Adipocyte (in vitro differentiated cells): ENCODE data around the gene CLEC4A.
"Not testable (repeated sequence)": the region's sequence is repeated elsewhere in the genome, so short reads cannot be mapped to it uniquely, and the experiment has no call there.

ENCODE experiments used
- DNase-seq: peaks from one replicate; pipeline ENCODE4 v3.0.0-alpha.2; 2015; ENCODE audit warnings: low read depth
- H3K27me3 ChIP-seq: replicated peaks from 2 replicates; pipeline ENCODE4 v1.7.0; 2013; ENCODE audit warnings: mild to moderate bottlenecking, low read length, moderate library complexity; ENCODE audit not compliant: control insufficient read depth, insufficient read depth
- H3K36me3 ChIP-seq: 2 replicates; pipeline ENCODE4 v1.7.0; 2013; ENCODE audit warnings: low read length, mild to moderate bottlenecking, moderate library complexity; ENCODE audit not compliant: control insufficient read depth, insufficient read depth, severe bottlenecking
- H3K4me1 ChIP-seq: 2 replicates; pipeline ENCODE4 v1.7.0; 2013; ENCODE audit warnings: mild to moderate bottlenecking, low read length, moderate library complexity; ENCODE audit not compliant: control insufficient read depth, insufficient read depth
- H3K4me3 ChIP-seq: 2 replicates; pipeline ENCODE4 v1.7.0; 2013; ENCODE audit warnings: mild to moderate bottlenecking, low read length, moderate library complexity
- H3K9ac ChIP-seq: 2 replicates; pipeline ENCODE4 v1.7.0; 2013; ENCODE audit warnings: mild to moderate bottlenecking, low read length, moderate library complexity
- H3K9me3 ChIP-seq: 2 replicates; pipeline ENCODE4 v1.7.0; 2013; ENCODE audit warnings: mild to moderate bottlenecking, low read length, moderate library complexity; ENCODE audit not compliant: control insufficient read depth

CLEC4A gene

DNA sequence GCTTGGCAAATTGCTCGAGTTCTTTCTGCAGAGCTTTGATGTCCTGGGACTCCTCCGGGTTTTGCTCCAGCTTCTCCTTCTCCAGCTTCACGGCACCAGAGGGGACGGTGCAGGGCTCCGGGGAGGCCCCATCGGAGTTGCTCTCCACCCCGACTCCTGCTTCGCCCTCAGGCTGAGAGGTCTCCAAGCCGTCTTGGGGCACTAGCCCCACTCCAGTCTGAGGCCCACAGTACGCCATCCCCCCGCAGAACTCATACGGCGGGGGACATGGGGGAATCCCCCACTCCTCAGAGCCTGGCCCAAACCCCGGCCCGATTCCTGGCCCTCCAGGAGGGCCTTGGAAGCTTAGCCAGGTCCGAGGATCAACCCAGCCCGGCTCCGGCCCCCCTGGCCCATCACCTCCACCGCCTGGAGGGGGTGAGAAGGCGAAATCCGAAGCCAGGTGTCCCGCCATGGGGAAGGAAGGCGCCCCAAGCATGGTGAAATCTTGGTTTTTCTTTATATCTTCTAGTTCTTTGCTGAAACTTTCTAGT lies 11.0 kb downstream of the CLEC4A start:
- H3K9me3 ChIP-seq, H3K4me3 ChIP-seq, H3K9ac ChIP-seq, H3K4me1 ChIP-seq, H3K27me3 ChIP-seq, DNase-seq: not testable (repeated sequence)
- H3K36me3 ChIP-seq: peaks cover 18% of the 10 kb centered on the region

DNA sequence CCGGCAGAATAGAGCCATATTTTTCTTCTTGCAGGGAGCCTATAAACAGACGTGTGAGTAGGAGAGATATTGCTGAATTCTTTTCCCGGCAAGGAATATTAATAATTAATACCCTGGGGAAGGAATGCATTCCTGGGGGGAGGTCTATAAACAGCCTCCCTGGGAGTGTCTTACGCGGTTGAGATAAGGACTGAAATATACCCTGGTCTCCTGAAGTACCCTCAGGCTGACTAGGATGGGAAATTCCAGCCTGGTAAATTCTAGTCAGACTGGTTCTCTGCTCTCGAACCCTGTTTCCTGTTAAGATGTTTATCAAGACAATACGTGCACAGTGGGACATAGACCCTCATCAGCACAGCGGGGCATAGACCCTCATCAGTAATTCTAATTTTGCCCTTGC lies 18.2 kb downstream of the CLEC4A start:
- peaks cover 14% of the 10 kb centered on the region for H3K4me1 ChIP-seq
- not testable (repeated sequence) for H3K9me3 ChIP-seq, H3K4me3 ChIP-seq, H3K9ac ChIP-seq, H3K27me3 ChIP-seq, DNase-seq
- H3K36me3 ChIP-seq: peaks cover 14% of the 10 kb centered on the region

DNA sequence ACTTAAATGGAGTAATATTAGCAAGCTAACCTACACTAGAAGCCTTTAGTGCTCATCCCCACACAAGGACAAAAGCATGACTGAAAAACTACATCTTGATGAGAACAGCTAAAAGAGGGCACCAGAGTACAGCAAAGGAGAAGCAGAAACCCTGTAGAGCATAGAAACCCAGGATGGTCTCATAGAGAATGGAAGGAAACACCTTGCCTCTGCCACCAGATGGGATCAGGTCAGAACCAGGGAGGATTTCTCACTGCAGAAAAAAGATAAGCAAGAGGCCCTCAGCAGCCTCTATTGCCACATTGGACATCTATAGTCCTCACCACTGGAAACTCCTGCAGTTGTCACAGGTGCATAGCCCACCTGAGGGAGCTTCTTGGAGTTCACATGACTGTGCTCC lies 19.8 kb downstream of the CLEC4A start:
- Histone ChIP-seq H3K36me3 (peaks cover under 1% of the 10 kb centered on the region), H3K9me3 (no peaks in the 10 kb centered on the region), H3K4me3 (no peak overlapping the region), H3K4me1 (peaks cover 15% of the 10 kb centered on the region), H3K27me3 (no peaks in the 10 kb centered on the region), H3K9ac (no peak overlapping the region)
- no peak for DNase-seq

DNA sequence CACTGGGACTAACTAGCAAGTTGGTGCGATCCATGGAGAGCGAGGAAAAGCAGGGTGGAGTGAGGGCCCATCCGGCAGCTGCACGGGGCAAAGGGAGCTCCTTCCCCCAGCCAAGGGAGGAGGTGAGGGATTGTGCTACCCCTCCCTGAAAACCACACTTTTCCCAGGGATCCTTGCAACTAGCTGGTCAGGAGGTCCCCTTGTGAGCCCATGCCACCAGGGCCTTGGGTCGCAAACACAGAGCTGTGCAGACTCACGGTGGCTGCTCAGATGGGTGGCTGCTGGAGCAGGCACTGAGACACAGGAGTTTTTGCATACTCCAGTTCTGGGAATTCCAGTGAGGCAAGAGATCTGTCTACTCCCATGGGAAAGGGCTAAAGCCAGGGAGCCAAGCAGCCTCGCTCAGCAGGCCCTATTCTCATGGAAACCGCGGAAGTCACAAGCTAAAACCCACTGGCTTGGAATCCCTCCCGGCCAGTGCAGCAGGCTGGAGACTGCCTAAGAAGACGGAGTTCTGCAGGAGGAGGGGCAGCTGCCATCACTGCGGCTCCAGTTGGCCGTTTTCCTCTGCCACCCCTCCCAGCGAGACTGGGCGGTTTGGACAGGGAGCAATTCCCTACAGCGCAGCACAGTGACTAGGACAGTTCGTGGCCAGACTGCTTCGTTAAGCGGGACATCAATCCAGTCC lies 22.5 kb downstream of the CLEC4A start:
- H3K27me3 ChIP-seq: no peaks in the 10 kb centered on the region
- H3K4me1 ChIP-seq: peaks cover 15% of the 10 kb centered on the region
- no peaks in the 10 kb centered on the region for H3K36me3 ChIP-seq
- no peaks in the 10 kb centered on the region for H3K9me3 ChIP-seq
- H3K9ac ChIP-seq: peak overlapping the region; percentile 18
- peak; percentile 21 for DNase-seq
- peak overlapping the region; percentile 55 for H3K4me3 ChIP-seq

DNA sequence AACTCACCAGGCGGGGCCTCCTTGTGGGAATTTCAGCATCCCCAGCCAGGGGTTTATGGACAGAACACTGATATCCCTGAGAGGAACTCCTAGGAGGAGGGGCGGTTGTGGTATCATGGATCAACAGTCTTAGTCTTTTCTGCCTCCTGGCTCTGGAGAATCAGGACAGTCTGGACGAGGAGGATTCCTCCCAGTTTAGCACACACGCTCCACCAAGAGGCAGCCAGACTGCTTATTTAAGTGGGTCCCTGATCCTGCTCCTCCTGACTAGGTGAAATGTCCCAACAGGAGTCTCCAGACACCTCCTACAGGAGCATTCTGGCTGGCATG lies 23.0 kb downstream of the CLEC4A start:
- H3K27me3 ChIP-seq: peaks cover 2% of the 10 kb centered on the region
- peak overlapping the region; percentile 6 for H3K9ac ChIP-seq
- no peaks in the 10 kb centered on the region for H3K36me3 ChIP-seq
- peak overlapping the region; percentile 55 for H3K4me3 ChIP-seq
- peaks cover 15% of the 10 kb centered on the region for H3K4me1 ChIP-seq
- no peaks in the 10 kb centered on the region for H3K9me3 ChIP-seq
- no peak for DNase-seq

DNA sequence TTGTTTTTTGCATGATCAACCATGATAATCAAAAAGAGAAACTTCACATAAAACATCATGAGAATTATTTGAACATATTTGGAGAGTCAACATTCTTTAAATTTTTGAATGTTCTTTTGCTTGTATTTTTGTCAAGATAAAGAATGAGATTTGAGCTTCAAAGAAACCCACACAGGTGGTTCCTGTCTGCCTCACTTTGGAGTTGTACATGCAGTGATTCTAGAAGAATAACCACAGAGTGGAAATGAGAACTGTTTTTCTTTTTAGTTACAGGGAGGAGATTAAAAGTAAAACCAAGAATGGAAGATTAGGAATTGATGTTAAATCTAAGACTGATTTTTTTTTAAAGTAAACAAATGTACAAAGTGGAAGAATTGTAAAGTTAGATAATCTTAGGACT lies 31.1 kb downstream of the CLEC4A start:
- Histone ChIP-seq H3K9ac (no peak overlapping the region), H3K4me1 (peaks cover 5% of the 10 kb centered on the region), H3K36me3 (no peaks in the 10 kb centered on the region), H3K4me3 (no peak overlapping the region), H3K9me3 (no peaks in the 10 kb centered on the region), H3K27me3 (peaks cover 2% of the 10 kb centered on the region)
- DNase-seq: no peak

DNA sequence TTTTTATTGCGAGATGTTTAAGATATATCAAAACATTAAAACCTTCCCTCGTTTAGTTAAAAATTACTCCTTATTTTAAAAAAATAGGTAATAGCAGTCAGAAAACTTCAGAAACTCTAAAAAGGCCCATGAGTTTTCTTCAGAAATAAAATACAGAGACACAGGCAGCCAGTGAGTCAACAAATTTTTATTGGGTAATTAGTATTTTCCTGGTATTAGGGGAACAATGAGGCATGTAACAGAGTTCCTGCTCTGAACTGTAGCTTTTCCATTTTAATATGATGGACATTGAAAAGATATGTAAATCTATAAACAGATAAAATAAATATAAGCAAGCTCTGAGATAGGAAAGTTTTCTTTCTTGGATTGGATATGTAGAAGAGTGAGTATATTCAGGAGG lies 33.0 kb downstream of the CLEC4A start:
- no peak overlapping the region for H3K9ac ChIP-seq
- H3K27me3 ChIP-seq: no peaks in the 10 kb centered on the region
- no peak for DNase-seq
- H3K36me3 ChIP-seq: no peaks in the 10 kb centered on the region
- no peak overlapping the region for H3K4me3 ChIP-seq
- H3K4me1 ChIP-seq: peaks cover 5% of the 10 kb centered on the region
- no peaks in the 10 kb centered on the region for H3K9me3 ChIP-seq

DNA sequence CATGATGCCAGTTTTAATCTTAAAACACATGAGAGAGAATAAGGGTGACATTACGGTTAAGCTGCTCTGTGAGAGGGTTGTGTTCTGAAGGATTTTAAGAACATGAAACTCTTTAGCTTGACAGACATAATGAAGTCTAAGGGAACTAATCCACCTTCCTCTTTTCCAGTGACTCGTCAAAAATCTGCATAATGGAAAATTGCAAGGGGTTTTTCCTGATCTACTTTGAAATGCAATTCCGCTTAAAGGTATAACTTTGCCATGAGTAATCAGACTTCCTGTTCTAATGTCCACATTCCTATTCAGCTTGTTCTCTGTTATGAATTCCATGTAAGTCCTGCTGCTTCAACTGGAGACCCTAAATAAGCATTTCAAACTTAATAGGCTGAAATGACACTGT lies 33.4 kb downstream of the CLEC4A start, which contains the start of gene ZNF705A:
ZNF705A (plus strand) TSS at position 171 of the 400 bp plus-strand sequence. CDS start 15,611 bp downstream, outside the sequence.
- no peaks in the 10 kb centered on the region for H3K27me3 ChIP-seq
- H3K4me1 ChIP-seq: peaks cover 5% of the 10 kb centered on the region
- DNase-seq: peak; percentile 66
- H3K4me3 ChIP-seq: no peak within 1 kb of the TSS
- no peak within 1 kb of the TSS for H3K9ac ChIP-seq
- no peaks in the 10 kb centered on the region for H3K9me3 ChIP-seq
- H3K36me3 ChIP-seq: no peaks in the 10 kb centered on the region

DNA sequence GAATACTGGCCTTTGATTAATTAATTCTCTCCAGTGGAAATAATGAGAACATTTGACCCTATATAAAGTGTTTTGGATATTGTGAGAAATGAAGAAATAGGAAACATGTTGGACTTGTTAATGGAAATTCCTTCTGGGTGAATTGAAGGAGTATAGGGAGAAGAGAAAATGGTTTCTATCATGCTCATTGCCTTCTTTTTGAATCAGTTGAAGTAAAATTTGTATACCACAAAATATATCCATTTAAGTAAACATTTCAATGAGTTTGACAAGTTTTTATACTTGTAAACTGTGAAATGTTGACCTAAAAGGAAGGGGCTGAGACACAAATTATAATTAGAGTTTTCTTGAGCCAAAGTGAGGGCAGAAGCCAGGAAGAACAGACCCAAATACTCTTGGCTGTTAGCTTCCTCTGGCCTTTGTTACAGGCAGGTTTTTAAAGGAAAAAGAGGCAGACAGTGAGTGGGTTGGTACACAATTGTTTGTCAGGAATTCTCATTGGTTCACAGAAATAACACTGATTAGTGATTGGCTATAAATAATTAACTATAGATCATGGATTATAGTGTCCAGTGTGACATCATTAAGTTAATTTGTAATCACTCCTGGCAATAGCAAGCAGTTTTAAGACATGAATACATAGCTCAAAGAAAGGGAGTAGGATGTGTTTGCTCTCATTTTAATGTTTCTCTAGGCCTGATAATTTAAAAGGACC lies 34.2 kb downstream of the CLEC4A start:
- H3K9me3 ChIP-seq: no peaks in the 10 kb centered on the region
- H3K4me3 ChIP-seq: no peak overlapping the region
- no peaks in the 10 kb centered on the region for H3K27me3 ChIP-seq
- DNase-seq: peak; percentile 12
- H3K36me3 ChIP-seq: no peaks in the 10 kb centered on the region
- no peak overlapping the region for H3K9ac ChIP-seq
- peaks cover 5% of the 10 kb centered on the region for H3K4me1 ChIP-seq

DNA sequence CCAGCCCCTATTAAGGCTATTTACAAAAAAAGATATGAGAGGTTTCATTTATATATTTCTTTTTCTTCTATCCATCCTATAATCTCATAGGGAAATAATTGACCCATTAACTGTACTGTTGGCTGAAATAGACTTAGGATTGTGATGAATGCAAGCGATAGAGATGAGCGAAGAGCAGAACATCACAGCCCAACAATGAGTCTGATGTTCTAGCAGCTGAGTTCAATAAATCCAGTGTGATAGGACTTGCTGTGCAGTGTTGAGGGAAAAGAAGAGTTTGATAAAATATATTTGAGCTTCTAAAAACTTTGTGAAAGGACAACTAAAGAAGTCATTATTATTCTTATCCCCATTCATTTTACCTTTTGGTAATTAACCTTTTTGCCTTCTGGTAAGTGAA lies 49.5 kb downstream of the CLEC4A start:
- H3K36me3 ChIP-seq, H3K27me3 ChIP-seq, DNase-seq, H3K9ac ChIP-seq, H3K9me3 ChIP-seq, H3K4me1 ChIP-seq, H3K4me3 ChIP-seq: not testable (repeated sequence)

DNA sequence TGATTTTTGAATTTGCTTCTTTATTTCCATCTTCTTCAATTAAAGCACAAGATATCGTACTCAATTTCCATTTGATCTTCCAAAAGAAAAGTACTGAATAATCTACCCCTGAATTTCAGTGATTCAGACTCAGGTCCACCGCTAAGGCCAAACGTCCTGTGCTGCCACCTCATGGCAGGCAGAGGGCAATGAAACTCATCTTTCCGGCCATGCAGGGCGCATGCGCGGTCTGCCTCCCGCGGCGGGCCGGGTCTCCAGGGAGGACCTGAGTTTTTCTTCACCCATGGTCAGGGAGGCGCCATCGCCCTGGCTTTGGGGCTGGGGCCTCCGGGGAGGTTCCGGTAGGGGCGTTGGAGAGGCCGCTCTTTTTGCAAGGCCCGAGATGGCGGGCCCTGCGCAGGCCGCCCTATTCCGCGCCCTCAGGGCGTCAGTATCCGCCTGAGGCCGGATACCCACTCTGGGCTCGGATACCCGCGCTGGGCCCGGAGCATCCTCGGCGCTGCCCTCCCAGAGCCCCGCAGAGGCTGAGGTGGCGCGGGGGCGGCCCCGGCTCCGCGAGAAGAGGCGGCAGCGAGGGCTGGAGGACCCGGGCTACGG lies 56.7 kb downstream of the CLEC4A start:
- H3K9ac ChIP-seq: peak overlapping the region; percentile 75
- not testable (repeated sequence) for H3K36me3 ChIP-seq, H3K27me3 ChIP-seq, H3K4me1 ChIP-seq, H3K9me3 ChIP-seq
- peak; percentile 74 for DNase-seq
- H3K4me3 ChIP-seq: peak overlapping the region; percentile 76
